ENCODE results near the gene OVCA2. TPM values are rescaled to one million over a fixed set of nuclear protein-coding genes. Genes with fewer than 3 reads are reported as not detected.

Gene OVCA2
- total and polyA plus RNA-seq, 4 donors = 11.1 to 55.4 (median 37.4) TPM

GRCh38 chr17:2070241-2071023 lies 28.6 kb downstream of the OVCA2 start:
- no peaks in the 10 kb centered on the region for H3K9me3 ChIP-seq (ENCODE audit: control insufficient read depth in 4 of 4, insufficient read depth in 3 of 4, low read length in 3 of 4)
- ATAC-seq (ENCODE audit: insufficient read depth, low FRiP score) (no peak), DNase-seq (peak in 2 of 3 donors; percentile 14 to 26)
- H3K4me3 ChIP-seq = no peak overlapping the region
- TF ChIP-seq CTCF (IDR thresholded peaks at IDR 0.05; ENCODE audit: control extremely low read depth, extremely low read depth) = no peak
- H3K9ac ChIP-seq (ENCODE audit: insufficient read depth in 1 of 2, low read length in 2 of 2) = no peak overlapping the region
- peaks cover 0 to 12% (median 4%) of the 10 kb centered on the region in 4 donors for H3K36me3 ChIP-seq (ENCODE audit: control insufficient read depth in 4 of 4, insufficient read depth in 4 of 4, low read length in 4 of 4)
- H3K4me1 ChIP-seq (ENCODE audit: control insufficient read depth in 5 of 5, insufficient read depth in 5 of 5, low read length in 5 of 5) = peaks cover 0 to 87% (median 45%) of the 10 kb centered on the region in 5 donors
- 73 to 80% methylated on average over 13 of the region's 13 CpGs for WGBS, 2 donors
- H3K27ac ChIP-seq (ENCODE audit: low read depth in 1 of 2, low read length in 1 of 2) = peak overlapping the region; percentile 76 to 91
- H3K27me3 ChIP-seq (ENCODE audit: control insufficient read depth in 3 of 3, insufficient read depth in 3 of 3, low read length in 2 of 3) = no peaks in the 10 kb centered on the region

GRCh38 chr17:2071024-2071385 lies 29.2 kb downstream of the OVCA2 start:
- no peak for ATAC-seq (ENCODE audit: insufficient read depth, low FRiP score)
- H3K9me3 ChIP-seq (ENCODE audit: control insufficient read depth in 4 of 4, insufficient read depth in 3 of 4, low read length in 3 of 4) = no peaks in the 10 kb centered on the region
- H3K27me3 ChIP-seq (ENCODE audit: control insufficient read depth in 3 of 3, insufficient read depth in 3 of 3, low read length in 2 of 3) = no peaks in the 10 kb centered on the region
- H3K4me3 ChIP-seq = no peak overlapping the region
- WGBS, 2 donors = 82 to 86% methylated on average over 6 of the region's 6 CpGs
- peaks cover 0 to 11% (median 2%) of the 10 kb centered on the region in 4 donors for H3K36me3 ChIP-seq (ENCODE audit: control insufficient read depth in 4 of 4, insufficient read depth in 4 of 4, low read length in 4 of 4)
- H3K4me1 ChIP-seq (ENCODE audit: control insufficient read depth in 5 of 5, insufficient read depth in 5 of 5, low read length in 5 of 5) = peaks cover 0 to 87% (median 46%) of the 10 kb centered on the region in 5 donors
- peak overlapping the region; percentile 76 to 91 for H3K27ac ChIP-seq (ENCODE audit: low read depth in 1 of 2, low read length in 1 of 2)
- no peak overlapping the region for H3K9ac ChIP-seq (ENCODE audit: insufficient read depth in 1 of 2, low read length in 2 of 2)
- no peak for TF ChIP-seq CTCF (IDR thresholded peaks at IDR 0.05; ENCODE audit: control extremely low read depth, extremely low read depth)
- DNase-seq = no peak

- Histone ChIP-seq H3K36me3 (ENCODE audit: control insufficient read depth in 4 of 4, insufficient read depth in 4 of 4, low read length in 4 of 4) (peaks cover 0 to 7% (median 0%) of the 10 kb centered on the region in 4 donors), H3K27ac (ENCODE audit: low read depth in 1 of 2, low read length in 1 of 2) (peak overlapping the region; percentile 76 to 91), H3K9me3 (ENCODE audit: control insufficient read depth in 4 of 4, insufficient read depth in 3 of 4, low read length in 3 of 4) (no peaks in the 10 kb centered on the region), H3K4me1 (ENCODE audit: control insufficient read depth in 5 of 5, insufficient read depth in 5 of 5, low read length in 5 of 5) (peaks cover 0 to 87% (median 44%) of the 10 kb centered on the region in 5 donors), H3K27me3 (ENCODE audit: control insufficient read depth in 3 of 3, insufficient read depth in 3 of 3, low read length in 2 of 3) (no peaks in the 10 kb centered on the region), H3K9ac (ENCODE audit: insufficient read depth in 1 of 2, low read length in 2 of 2) (no peak overlapping the region), H3K4me3 (no peak overlapping the region)
- ATAC-seq (ENCODE audit: insufficient read depth, low FRiP score) = peak; percentile 19
- peak; percentile 96 to 97 (median 96) for DNase-seq
- WGBS, 2 donors = 55 to 58% methylated on average over 31 of the region's 31 CpGs
- no peak for TF ChIP-seq CTCF (IDR thresholded peaks at IDR 0.05; ENCODE audit: control extremely low read depth, extremely low read depth)
Measured at GRCh38 chr17:2071455-2072281, 29.8 kb downstream of the OVCA2 start.
